HG02798 (cell line): ENCODE data around the gene NLGN2.
"Not testable (repeated sequence)": the region's sequence is repeated elsewhere in the genome, so short reads cannot be mapped to it uniquely, and the experiment has no call there.

Source experiments
- ATAC-seq: cut with Tn5 transposase; IDR thresholded peaks from one replicate; pipeline ENCODE4 v1.9.1; 2021; ENCODE audit warnings: mild to moderate bottlenecking; ENCODE audit not compliant: unreplicated experiment, poor library complexity

The NLGN2 gene

GRCh38 chr17:7407485-7408251 lies at the start of gene NLGN2:
TSS of gene NLGN2 (plus strand) at chr17:7407845. CDS start at chr17:7408256, 411 bp downstream.
- no peak for ATAC-seq

GRCh38 chr17:7361906-7362305 lies 45.7 kb upstream of the NLGN2 start:
- ATAC-seq = no peak

- no peak for ATAC-seq
These were observed 44.3 kb upstream of the NLGN2 start for GRCh38 chr17:7363311-7363710.

GRCh38 chr17:7365963-7366362 lies 41.7 kb upstream of the NLGN2 start:
- ATAC-seq = not testable (repeated sequence)

- ATAC-seq = no peak
These were observed 40.6 kb upstream of the NLGN2 start for GRCh38 chr17:7367083-7367482.

- ATAC-seq = no peak
These were observed 39.6 kb upstream of the NLGN2 start for GRCh38 chr17:7367918-7368598.

- not testable (repeated sequence) for ATAC-seq
These were observed 39.0 kb upstream of the NLGN2 start for GRCh38 chr17:7368599-7368994.

- no peak for ATAC-seq
These were observed 37.8 kb upstream of the NLGN2 start for GRCh38 chr17:7369825-7370224.

GRCh38 chr17:7370853-7371252 lies 36.8 kb upstream of the NLGN2 start:
- no peak for ATAC-seq

- no peak for ATAC-seq
These were observed 33.3 kb upstream of the NLGN2 start for GRCh38 chr17:7374353-7374752.

GRCh38 chr17:7379134-7379533 lies 28.5 kb upstream of the NLGN2 start:
- no peak for ATAC-seq

GRCh38 chr17:7380321-7380720 lies 27.3 kb upstream of the NLGN2 start:
- ATAC-seq = no peak

GRCh38 chr17:7380855-7381683 lies 26.6 kb upstream of the NLGN2 start, which contains the start of gene TNK1:
TSS of gene TNK1 (plus strand) at chr17:7381089. CDS start at chr17:7382927, 1,838 bp downstream.
- no peak for ATAC-seq

GRCh38 chr17:7382901-7383300 lies 24.7 kb upstream of the NLGN2 start:
- no peak for ATAC-seq

- no peak for ATAC-seq
These were observed 24.3 kb upstream of the NLGN2 start for GRCh38 chr17:7383371-7383741.

- ATAC-seq = peak; percentile 70
These were observed 23.7 kb upstream of the NLGN2 start for GRCh38 chr17:7383742-7384488.

GRCh38 chr17:7384489-7385081 lies 23.1 kb upstream of the NLGN2 start:
- no peak for ATAC-seq

GRCh38 chr17:7388856-7389255 lies 18.8 kb upstream of the NLGN2 start:
- ATAC-seq = no peak

GRCh38 chr17:7389924-7390910 lies 17.4 kb upstream of the NLGN2 start:
- ATAC-seq = no peak
